Glomerular endothelial cell (primary cell): ENCODE measurements around the gene PTPRN2. TPM values are rescaled to one million over a fixed set of nuclear protein-coding genes. Genes with fewer than 3 reads are reported as not detected.
"Not testable (repeated sequence)": the region's sequence is repeated elsewhere in the genome, so short reads cannot be mapped to it uniquely, and the experiment has no call there.

ENCODE experiments used
- DNase-seq: peaks from one replicate; pipeline ENCODE4 v3.0.0-alpha.2; 2011; ENCODE audit warnings: low read depth, low spot score; ENCODE audit errors: extremely low read depth
- total RNA-seq: library from RNA; depleted of rRNA; stranded (reverse); fragments of >200 nt; gene quantifications from 2 replicates; pipeline ENCODE4 v1.2.3, GENCODE V29; 2015

The PTPRN2 gene
- total RNA-seq, 1 donor from 2014 or later = 10.0 TPM

DNA sequence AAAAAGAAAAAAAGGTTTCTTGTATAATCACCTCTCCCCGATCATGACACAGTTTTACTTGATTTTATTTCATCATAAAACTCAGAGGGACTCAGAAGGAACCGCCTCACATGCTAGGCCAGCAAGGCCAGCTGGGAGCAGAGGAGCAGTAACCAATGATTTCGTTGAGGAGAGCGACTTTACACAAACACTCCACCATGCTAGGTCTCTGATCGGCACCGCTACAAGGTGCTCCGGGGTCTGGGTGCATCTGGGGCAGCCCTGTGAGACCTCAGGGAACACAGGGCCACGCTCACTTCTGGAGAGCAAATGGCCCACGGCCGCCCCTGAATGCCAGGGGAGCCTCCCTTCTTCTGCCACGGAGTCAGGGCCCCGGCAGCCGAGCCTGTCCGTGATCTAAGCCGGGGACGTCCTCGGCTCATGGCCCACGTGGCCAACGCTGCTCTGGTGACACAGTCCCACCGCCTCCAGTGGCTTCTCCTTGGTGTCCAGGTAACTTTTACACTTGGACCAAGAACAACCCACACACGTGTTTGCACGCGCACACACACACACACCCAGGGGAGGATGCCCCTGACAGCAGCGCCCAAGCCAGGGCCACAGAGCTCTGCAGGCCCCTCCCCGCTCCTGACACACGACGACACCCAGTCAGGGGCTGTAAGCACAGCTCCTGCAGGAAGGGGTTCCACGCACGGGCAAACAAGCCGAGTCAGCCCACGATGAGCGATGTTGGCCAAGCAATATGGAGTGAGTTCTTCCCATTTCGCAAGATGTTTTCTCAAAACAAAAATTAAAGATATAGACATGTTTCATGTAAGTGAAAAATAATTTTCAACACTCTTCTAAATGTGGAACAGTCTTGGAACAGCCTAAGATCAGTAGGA lies 918.5 kb downstream of the PTPRN2 start:
- no peak for DNase-seq

DNA sequence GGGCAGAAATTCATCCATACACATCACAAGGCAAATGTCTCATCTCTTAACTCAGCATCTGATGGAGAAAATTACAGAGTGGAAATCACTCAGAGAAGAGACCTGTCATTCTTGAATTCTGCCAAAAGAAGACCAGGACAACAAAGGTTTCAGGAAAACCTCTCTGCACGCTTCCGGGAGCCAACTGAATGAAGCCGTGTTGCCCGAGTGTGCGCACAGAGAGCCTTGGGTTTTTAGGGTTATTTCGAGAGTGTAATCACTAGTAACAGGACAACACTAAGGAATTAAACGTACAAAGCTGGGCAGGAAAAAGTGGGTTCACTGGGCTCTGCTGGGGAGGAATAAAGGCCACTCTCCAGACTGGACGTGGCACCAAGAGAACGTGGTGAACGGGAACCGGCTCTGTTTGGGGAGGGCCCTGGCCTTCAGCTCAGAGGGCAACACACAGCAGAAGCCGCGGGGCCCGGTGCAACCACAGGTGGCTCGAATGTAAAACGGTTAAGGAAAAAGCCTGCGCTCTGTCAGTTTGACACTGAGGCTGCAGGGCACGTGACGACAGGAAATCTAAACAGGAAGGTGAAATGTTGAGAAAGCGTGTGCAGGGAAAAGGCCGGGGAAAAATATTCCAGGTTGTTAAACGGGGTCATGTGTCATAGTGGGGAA lies 919.3 kb downstream of the PTPRN2 start:
- no peak for DNase-seq

DNA sequence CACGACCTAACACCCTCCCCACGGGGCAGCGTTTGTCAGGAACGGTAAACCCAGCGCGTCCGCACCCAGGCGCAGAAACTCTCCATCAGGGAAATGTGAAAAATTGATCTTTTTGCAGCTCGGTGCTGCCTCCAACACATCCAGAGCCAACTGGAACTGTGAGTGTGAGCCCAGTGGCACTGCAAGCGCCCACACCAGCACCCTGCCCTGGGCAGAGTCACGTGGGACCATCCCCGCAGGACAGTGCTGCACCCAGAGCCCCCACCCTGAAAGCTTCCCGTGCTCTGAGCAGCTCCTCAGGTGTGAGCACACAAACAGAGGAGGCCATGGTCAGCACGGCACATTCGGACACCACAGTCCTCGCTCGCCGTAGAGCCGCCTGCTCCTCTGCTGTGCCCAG lies 919.9 kb downstream of the PTPRN2 start:
- no peak for DNase-seq

- DNase-seq = no peak
Measured at GRCh38 chr7:157667261-157667660, 920.4 kb downstream of the PTPRN2 start.

DNA sequence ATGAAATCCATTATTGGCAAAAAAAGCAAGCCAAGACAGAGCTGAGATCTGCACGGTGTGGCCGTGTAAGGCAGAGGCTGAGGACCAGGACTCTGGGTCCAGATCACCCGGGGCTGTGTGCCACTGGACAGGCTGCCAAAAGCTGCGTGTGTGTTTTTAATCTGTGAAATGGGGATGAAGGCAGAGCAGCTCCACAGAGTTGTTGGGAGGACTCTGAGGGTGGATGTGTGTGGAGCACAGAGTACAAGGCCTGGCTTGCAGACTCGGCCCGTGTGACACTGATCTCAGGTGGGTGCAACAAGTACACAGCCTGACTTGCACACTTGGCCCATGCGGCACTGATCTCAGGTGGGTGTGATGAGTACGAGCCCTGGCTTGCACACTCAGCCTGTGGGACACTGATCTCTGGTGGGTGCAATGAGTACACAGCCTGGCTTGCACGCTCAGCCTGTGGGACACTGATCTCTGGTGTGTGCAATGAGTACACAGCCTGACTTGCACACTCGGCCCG lies 921.0 kb downstream of the PTPRN2 start:
- no peak for DNase-seq

GRCh38 chr7:157665634-157665988 lies 922.0 kb downstream of the PTPRN2 start:
- DNase-seq = not testable (repeated sequence)

GRCh38 chr7:157664871-157665633 lies 922.6 kb downstream of the PTPRN2 start:
- DNase-seq = no peak

GRCh38 chr7:157664034-157664433 lies 923.6 kb downstream of the PTPRN2 start:
- DNase-seq = no peak

DNA sequence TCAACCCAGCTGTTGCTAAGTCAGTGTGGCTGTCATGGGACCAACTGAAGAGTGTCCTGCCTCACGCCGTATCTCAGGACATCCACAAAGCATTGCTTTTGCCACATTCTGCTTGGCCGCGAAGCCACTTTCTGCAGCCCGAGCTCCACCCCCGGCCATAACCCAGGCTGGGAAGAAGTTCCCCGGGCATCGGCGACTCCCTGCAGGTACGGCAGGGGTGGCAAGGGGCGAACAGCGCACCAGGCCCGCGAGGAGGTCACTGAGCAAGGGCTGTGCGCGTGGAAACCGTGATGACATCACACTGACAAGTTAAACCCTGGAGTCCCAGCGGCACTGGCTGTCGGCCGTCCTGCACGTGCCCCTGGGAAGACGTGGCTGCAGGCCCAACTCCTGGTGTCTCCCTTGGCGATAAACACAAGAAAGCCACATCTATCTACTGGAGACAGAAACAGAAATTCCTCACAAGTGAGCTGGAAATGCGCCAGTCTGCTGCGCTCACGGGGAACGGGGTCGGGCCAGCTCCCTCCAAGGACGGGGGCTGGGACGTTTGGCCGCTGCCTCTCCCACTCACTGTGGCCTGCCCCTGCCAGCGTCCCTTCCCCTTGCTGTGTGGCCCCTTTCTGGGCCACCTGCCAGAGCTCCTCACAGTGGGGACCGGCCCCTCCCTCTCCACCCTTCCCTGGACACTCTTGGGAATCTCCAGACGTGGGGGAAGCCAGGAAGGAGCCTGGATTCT lies 924.5 kb downstream of the PTPRN2 start:
- DNase-seq = no peak

GRCh38 chr7:157662110-157662791 lies 925.4 kb downstream of the PTPRN2 start:
- DNase-seq = no peak

DNA sequence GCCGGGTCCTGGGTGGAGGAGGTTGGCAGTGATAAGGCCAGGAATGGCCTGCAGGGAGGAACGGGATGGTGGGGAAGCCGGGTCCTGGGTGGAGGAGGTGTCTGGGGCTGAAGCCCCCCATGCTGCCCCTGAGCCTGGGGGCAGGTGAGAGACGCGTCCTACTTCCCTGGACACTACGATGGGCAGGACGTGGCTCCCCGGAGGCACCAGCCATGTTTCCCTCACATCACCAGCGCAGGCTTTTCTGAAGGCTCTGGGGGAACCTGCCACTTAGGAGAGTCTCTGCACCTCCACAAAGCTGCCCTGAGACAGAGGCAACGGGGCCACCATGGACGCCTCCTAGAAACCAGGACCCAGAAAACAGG lies 926.0 kb downstream of the PTPRN2 start:
- no peak for DNase-seq

DNA sequence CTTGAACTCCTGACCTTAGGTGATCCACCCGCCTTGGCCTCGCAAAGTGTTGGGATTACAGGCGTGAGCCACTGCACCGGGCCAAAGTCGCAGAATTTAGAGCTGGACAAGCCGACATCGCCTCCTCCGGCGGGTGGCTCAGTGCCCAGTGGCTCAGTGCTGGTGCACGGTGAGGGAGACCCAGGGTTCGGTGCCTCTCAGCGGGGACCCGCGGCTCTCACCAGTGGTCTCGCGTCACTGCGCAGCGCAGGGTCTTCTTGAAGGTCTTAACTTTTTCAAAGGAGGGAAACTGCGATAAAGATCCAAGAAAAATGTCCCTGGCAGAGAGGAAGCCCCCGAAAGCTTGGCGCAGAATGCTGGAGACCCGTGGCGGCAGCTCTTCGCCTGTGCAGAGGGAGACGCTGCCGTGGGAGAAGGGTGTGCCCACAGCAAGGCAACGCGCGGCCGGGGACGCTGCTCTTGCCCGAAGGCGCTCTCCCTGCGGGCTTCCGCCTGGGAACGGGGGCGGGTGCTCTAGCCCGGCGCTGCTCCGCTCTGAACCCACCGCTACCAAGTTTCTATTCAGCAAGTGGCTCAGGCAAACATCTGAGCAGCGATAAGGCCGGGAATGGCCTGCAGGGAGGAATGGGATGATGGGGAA lies 926.5 kb downstream of the PTPRN2 start:
- no peak for DNase-seq

GRCh38 chr7:157658851-157659412 lies 928.7 kb downstream of the PTPRN2 start:
- DNase-seq = no peak

GRCh38 chr7:157657741-157658740 lies 929.6 kb downstream of the PTPRN2 start:
- DNase-seq = no peak

DNA sequence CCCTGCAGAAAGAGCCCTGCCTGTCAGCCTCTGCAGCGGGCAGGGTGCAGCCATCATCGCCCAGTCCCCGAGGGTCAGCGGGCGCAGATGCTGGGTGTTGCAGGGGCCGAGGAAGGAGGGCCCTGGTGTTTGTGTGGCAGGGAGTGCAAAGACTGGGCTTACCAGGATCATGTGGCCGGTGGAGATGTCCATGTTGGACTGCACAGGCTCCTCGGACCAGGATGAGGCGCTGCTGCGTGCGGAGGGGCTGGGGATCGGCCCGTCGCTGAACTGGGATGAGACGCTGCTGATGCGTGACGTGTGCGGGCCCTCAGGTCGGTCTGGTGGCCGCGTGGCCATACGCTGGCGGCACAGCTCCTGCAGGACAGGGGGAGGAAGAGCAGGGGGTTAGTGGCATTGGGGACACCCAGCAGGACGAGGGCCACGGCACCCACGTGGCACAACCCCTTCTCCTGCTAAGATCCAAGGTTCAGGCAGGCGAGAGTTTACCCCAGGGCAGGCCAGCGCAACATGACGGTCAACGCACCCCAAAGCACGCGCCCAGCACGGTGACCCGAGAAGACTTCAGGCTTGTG lies 931.3 kb downstream of the PTPRN2 start:
- no peak for DNase-seq

- DNase-seq = no peak
Measured at GRCh38 chr7:157654350-157654749, 933.3 kb downstream of the PTPRN2 start.

GRCh38 chr7:157653827-157654207 lies 933.8 kb downstream of the PTPRN2 start:
- no peak for DNase-seq
